ENCODE data around the gene N4BP2L2.

The N4BP2L2 gene

DNA sequence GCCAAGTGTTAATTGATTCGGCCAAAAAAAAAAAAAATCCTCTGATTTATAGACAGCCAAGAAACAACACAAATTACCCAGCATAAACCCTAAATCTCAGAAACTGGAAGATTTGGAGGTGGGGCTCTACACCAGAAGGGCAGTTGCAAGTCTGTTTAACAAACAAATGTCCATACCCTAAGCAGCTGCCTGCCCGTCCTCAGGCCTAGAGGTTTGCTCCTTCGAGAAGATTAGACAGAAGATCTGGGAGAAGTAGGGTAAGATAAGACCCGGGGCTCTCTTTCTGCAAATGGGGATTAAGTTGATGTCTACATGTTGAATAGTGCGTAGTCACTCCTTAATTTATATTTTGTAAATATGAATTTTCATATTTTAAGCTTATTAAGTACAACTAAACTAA is 107.2 kb downstream of the N4BP2L2 start:
- Histone ChIP-seq H3K27me3 (ENCODE audit: low read depth, low read length) (no peaks in the 10 kb centered on the region), H3K27ac (ENCODE audit: low read length) (no peak overlapping the region), H3K4me3 (ENCODE audit: low read depth in 1 of 2, low read length in 2 of 2) (no peak overlapping the region), H3K36me3 (ENCODE audit: control insufficient read depth in 1 of 2, insufficient read depth in 2 of 2, low read length in 2 of 2) (peaks cover 0 to 7% of the 10 kb centered on the region in 2 donors), H3K4me1 (ENCODE audit: control insufficient read depth in 1 of 2, insufficient read depth in 2 of 2, low read length in 2 of 2) (peaks cover 3 to 4% of the 10 kb centered on the region in 2 donors), H3K9me3 (ENCODE audit: control insufficient read depth in 1 of 2, low read length in 2 of 2) (no peaks in the 10 kb centered on the region)

DNA sequence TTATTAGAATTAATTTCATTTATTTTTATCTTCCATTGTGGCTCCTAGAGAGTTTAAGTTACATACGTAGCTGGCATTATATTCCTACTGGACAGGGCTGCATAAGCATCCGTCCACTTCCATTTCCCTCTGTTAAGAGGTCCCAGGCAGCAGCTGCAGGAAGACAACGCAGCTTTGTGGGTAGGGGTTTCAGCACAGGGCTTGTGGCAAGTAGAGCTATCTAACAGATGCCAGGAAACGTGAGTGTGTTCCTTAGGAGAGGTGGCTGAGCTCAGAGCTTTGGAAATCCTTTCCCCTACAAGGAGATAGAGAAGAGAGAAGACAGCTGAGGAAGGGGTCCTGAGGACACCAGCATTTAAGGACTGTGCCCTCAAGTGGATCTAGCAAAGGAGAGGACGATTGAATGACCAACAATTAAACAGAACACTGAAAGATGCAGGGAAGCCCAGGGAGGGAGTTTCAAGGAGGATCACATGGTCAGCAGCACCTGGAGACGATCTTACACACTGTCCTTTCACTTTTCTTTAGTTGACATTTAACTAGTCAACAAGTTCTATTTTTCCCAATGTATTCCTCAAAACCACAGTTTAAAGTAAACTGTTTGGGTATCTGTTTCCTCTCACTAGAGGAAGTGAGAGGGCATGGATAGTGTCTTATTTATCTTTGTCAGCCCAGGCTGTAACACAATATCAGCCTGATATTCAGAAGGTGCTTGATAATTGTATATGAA is 108.4 kb downstream of the N4BP2L2 start:
- no peak overlapping the region for H3K4me3 ChIP-seq (ENCODE audit: low read depth in 1 of 2, low read length in 2 of 2)
- no peaks in the 10 kb centered on the region for H3K27me3 ChIP-seq (ENCODE audit: low read depth, low read length)
- H3K9me3 ChIP-seq (ENCODE audit: control insufficient read depth in 1 of 2, low read length in 2 of 2): no peaks in the 10 kb centered on the region
- no peak overlapping the region for H3K27ac ChIP-seq (ENCODE audit: low read length)
- H3K4me1 ChIP-seq (ENCODE audit: control insufficient read depth in 1 of 2, insufficient read depth in 2 of 2, low read length in 2 of 2): peaks cover 4 to 15% of the 10 kb centered on the region in 2 donors
- no peaks in the 10 kb centered on the region for H3K36me3 ChIP-seq (ENCODE audit: control insufficient read depth in 1 of 2, insufficient read depth in 2 of 2, low read length in 2 of 2)

DNA sequence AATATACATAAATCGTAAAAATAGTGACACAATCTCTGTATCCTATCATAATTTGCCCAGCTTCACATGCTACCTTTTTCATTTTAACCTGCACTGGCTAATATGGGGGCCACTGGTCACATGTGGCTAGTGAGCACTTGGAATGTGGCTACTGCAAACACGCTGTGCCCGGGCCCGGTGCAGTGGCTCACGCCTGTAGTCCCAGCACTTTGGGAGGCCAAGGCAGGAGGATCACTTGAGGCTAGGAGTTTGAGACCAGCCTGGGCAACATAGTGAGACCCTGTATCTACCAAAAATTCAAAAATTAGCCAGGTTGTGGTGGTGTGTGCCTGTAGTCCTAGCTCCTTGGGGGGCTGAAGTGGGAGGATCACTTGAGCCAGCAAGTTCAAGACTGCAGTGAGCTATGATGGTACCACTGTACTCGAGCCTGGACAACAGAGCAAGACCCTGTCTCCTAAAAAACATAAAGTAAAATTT is 109.1 kb downstream of the N4BP2L2 start:
- H3K4me3 ChIP-seq (ENCODE audit: low read depth in 1 of 2, low read length in 2 of 2): no peak overlapping the region

DNA sequence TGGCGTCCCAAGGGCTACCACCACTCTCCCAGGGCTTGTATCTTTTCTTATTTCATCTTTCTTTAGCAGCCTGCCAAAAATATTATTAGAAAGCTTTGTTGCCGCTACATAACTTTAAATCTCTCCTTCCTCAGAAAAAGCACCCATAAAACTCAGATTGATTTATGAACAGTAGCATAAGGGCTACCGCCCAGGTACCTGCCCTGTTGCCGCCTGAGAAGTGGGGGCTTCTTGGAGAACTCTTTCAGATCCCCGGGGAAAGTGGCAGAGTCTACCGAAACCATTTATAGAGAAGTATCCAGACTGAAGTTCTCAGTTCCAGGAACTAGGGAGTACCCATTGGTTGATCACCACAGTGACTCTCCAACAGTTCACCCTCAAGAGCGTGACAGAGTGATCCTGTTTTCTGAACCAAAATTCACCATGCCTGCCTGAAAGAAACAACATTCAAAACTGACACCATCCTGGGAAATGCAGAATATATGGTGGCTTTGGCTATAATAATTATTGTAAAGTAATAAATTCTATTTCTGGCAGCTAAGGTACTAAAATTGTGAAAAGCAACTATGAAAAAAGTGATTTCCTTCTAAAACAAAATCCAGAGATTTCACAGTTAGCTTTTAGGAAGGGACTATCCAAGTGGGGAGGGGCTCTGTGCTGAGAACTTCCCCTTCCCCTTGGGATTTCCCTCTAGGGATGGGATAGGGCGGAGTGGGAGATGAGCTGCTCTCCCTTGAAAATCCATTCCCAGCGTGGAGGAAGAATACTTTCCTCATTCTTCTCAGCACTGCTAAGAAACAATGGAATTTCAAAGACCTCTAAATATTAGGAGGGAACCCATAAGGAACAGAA is 109.8 kb downstream of the N4BP2L2 start:
- no peaks in the 10 kb centered on the region for H3K27me3 ChIP-seq (ENCODE audit: low read depth, low read length)
- peak overlapping the region; percentile 92 for H3K27ac ChIP-seq (ENCODE audit: low read length)
- H3K36me3 ChIP-seq (ENCODE audit: control insufficient read depth in 1 of 2, insufficient read depth in 2 of 2, low read length in 2 of 2): no peaks in the 10 kb centered on the region
- no peaks in the 10 kb centered on the region for H3K9me3 ChIP-seq (ENCODE audit: control insufficient read depth in 1 of 2, low read length in 2 of 2)
- H3K4me1 ChIP-seq (ENCODE audit: control insufficient read depth in 1 of 2, insufficient read depth in 2 of 2, low read length in 2 of 2): peaks cover 4 to 21% of the 10 kb centered on the region in 2 donors
- peak overlapping the region; percentile 82 to 94 for H3K4me3 ChIP-seq (ENCODE audit: low read depth in 1 of 2, low read length in 2 of 2)

More for the DNA sequence above, 109.1 kb downstream of the N4BP2L2 start:
- no peak overlapping the region for H3K27ac ChIP-seq (ENCODE audit: low read length)
- H3K4me1 ChIP-seq (ENCODE audit: control insufficient read depth in 1 of 2, insufficient read depth in 2 of 2, low read length in 2 of 2): peaks cover 4 to 19% of the 10 kb centered on the region in 2 donors
- no peaks in the 10 kb centered on the region for H3K36me3 ChIP-seq (ENCODE audit: control insufficient read depth in 1 of 2, insufficient read depth in 2 of 2, low read length in 2 of 2)
- H3K27me3 ChIP-seq (ENCODE audit: low read depth, low read length): no peaks in the 10 kb centered on the region
- H3K9me3 ChIP-seq (ENCODE audit: control insufficient read depth in 1 of 2, low read length in 2 of 2): no peaks in the 10 kb centered on the region

DNA sequence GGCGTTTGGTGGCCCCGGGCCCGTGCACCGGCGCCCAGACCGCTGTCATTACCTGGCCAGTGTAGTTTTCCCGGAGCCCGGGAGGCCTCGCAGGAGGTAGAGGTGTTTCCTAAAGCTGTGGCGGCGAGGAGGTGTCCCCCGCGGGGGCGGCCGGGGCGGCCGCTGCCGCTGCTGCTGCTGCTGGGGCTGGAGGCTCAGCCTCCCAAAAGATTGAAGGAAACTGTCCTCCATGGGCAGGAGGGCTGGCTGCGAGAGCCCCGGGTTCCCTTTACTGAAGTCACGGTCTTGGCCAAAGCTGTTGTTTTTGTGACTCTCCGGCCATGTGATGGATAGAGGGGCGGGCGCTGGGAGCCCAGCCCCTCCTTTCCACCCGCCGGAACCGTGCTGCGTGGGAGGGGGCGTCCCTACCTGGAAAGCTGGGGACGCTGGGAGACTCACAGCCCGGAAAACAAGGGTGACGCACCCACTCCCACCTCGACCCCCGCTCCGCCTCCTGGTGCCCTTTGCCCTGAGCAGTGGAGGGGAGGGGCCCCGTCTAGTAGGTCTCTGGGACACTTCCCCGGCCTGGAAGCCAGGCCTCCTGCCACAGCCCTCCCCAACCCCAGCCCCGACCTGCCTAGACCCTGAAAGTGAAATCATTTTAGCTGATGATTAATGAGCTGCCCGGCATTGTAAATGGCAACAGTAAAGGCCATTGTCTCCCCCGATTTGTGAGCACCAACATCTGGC is 110.6 kb downstream of the N4BP2L2 start, which contains the start of gene N4BP2L1:
Gene N4BP2L1, minus strand, starts transcription at position 279 of the 729 bp plus-strand sequence. Its CDS starts 48 bp downstream, at position 231.
- Histone ChIP-seq H3K4me3 (ENCODE audit: low read depth in 1 of 2, low read length in 2 of 2) (peak within 1 kb of the TSS; percentile 82 to 94), H3K36me3 (ENCODE audit: control insufficient read depth in 1 of 2, insufficient read depth in 2 of 2, low read length in 2 of 2) (no peaks in the 10 kb centered on the region), H3K4me1 (ENCODE audit: control insufficient read depth in 1 of 2, insufficient read depth in 2 of 2, low read length in 2 of 2) (peaks cover 4 to 21% of the 10 kb centered on the region in 2 donors), H3K27me3 (ENCODE audit: low read depth, low read length) (no peaks in the 10 kb centered on the region), H3K27ac (ENCODE audit: low read length) (peak within 1 kb of the TSS; percentile 92), H3K9me3 (ENCODE audit: control insufficient read depth in 1 of 2, low read length in 2 of 2) (no peaks in the 10 kb centered on the region)

DNA sequence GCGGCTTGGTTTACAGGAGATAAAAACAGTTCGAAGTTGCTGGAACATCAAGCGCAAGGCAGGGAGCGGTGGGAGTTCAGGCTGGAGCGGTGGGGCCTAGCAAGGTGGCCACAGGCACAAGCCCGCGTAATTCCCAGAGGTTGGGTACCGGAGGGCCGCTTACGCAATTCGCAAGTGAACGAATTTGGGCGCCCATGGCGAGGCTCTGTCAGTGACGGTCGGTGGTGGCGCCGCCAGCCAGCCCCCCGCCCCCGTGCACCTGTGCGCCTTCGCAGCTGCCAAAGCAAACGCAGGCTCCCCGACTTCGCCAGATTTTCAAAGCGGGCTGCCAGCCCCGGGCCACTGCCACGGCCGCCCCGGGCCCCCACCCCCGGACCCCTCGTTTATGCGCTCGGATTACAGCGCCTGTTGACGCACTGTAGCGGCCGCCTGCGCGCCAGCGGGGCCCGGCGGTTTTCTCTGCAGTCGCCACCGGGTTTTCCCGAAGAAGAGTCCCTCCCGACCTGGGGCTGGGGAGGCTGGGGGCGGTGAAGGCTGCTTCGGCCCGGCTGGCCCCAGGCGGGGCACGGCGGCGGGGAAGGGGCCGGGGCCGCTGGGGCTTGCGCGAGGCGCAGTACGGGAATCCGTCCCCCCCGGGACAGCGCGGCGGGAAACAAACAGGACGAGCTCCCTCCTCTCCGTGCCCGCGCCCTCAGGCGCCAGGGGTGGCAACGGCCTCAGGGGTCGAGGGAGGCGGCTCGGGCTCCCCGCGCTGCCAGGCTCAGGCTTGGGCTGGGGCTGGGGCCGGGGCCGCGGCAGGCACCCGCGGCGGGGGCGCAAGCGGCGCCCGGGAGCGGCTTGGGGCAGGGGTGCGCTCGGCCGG is 111.4 kb downstream of the N4BP2L2 start:
- H3K27me3 ChIP-seq (ENCODE audit: low read depth, low read length): no peaks in the 10 kb centered on the region
- no peaks in the 10 kb centered on the region for H3K36me3 ChIP-seq (ENCODE audit: control insufficient read depth in 1 of 2, insufficient read depth in 2 of 2, low read length in 2 of 2)
- no peaks in the 10 kb centered on the region for H3K9me3 ChIP-seq (ENCODE audit: control insufficient read depth in 1 of 2, low read length in 2 of 2)
- H3K4me3 ChIP-seq (ENCODE audit: low read depth in 1 of 2, low read length in 2 of 2): peak overlapping the region; percentile 82 to 94
- H3K4me1 ChIP-seq (ENCODE audit: control insufficient read depth in 1 of 2, insufficient read depth in 2 of 2, low read length in 2 of 2): peaks cover 4 to 21% of the 10 kb centered on the region in 2 donors
- peak overlapping the region; percentile 92 for H3K27ac ChIP-seq (ENCODE audit: low read length)

DNA sequence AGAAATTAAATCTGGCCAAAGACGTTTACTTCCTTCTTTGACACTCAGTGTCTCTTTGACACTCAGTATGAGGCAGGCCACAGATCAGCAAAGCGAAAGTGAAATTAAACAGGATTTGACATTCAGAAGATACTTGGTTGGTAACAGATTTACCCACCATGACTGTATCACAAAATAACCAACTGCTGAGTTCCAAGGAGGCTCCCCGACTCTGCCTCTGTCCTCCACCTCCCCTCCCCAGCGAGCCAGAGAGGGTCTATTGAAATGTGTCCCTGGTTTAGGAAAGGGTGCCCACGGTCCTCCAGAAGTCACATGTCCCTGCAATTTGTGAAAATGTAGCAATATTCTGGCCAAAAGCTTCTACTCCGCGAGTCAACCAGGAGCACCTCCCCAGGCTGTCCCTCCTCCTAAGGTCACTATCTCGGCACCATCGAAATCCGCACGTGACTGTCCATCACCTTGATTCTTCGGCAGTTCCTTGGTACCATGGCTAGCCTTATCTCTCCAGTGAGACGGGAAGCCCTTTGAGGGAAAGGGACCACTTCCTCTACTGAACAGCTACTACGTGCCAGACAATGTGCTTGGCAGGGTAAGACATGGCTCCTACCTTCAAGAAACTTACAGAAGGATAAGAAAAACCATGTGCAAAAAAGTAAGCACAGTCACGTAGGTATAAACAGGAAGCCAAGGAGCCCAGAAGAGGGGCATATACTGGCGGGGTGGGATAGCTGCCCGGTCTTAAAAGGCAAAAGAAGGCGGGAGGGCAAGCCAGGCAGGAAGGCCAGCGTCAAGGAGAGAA is 112.2 kb downstream of the N4BP2L2 start:
- Histone ChIP-seq H3K4me3 (ENCODE audit: low read depth in 1 of 2, low read length in 2 of 2) (peak overlapping the region; percentile 82 to 94), H3K4me1 (ENCODE audit: control insufficient read depth in 1 of 2, insufficient read depth in 2 of 2, low read length in 2 of 2) (peaks cover 4 to 21% of the 10 kb centered on the region in 2 donors), H3K36me3 (ENCODE audit: control insufficient read depth in 1 of 2, insufficient read depth in 2 of 2, low read length in 2 of 2) (no peaks in the 10 kb centered on the region), H3K27ac (ENCODE audit: low read length) (peak overlapping the region; percentile 81), H3K9me3 (ENCODE audit: control insufficient read depth in 1 of 2, low read length in 2 of 2) (no peaks in the 10 kb centered on the region), H3K27me3 (ENCODE audit: low read depth, low read length) (no peaks in the 10 kb centered on the region)

DNA sequence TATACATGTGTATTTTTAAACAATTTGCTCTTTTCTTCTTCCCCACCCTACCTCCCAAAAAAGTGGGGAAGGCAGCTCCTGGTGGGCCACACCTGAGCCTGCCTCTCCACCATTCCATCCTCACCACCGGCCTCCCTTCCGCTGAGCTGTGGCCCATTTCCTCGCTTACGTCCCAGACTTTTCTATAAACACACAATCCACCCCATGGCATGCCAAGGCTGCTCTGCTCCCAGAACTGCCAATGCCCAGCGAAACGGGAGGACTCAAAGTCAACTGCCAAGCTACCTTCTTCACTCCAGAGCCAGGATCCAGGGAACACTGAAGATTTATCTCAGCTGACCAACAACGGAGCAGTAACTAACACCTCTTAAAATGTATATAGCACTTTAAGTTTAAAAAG is 113.4 kb downstream of the N4BP2L2 start:
- H3K36me3 ChIP-seq (ENCODE audit: control insufficient read depth in 1 of 2, insufficient read depth in 2 of 2, low read length in 2 of 2): peaks cover 0 to under 1% of the 10 kb centered on the region in 2 donors
- no peaks in the 10 kb centered on the region for H3K9me3 ChIP-seq (ENCODE audit: control insufficient read depth in 1 of 2, low read length in 2 of 2)
- no peaks in the 10 kb centered on the region for H3K27me3 ChIP-seq (ENCODE audit: low read depth, low read length)
- H3K4me3 ChIP-seq (ENCODE audit: low read depth in 1 of 2, low read length in 2 of 2): peak overlapping the region; percentile 82 to 94
- no peak overlapping the region for H3K27ac ChIP-seq (ENCODE audit: low read length)
- H3K4me1 ChIP-seq (ENCODE audit: control insufficient read depth in 1 of 2, insufficient read depth in 2 of 2, low read length in 2 of 2): peaks cover 4 to 21% of the 10 kb centered on the region in 2 donors

DNA sequence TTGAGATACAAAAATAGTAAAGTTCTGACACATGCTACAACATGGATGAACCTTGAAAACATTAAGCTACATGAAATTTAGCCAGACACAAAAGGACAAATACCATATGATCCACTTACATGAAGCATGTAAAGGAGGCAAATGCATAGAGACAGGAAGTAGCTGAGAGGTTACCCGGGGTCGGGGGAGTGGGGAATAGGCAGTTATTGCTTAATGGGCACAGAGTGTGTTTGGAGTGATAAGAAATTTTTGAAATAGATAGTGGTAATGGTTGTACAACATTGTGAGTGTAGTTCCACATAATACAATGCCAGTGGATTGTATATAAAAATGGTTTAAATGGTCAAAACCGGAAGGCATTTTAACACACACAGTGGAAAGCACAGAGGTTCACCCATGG is 115.0 kb downstream of the N4BP2L2 start:
- Histone ChIP-seq H3K9me3 (ENCODE audit: control insufficient read depth in 1 of 2, low read length in 2 of 2) (no peaks in the 10 kb centered on the region), H3K27ac (ENCODE audit: low read length) (no peak overlapping the region), H3K27me3 (ENCODE audit: low read depth, low read length) (no peaks in the 10 kb centered on the region), H3K4me1 (ENCODE audit: control insufficient read depth in 1 of 2, insufficient read depth in 2 of 2, low read length in 2 of 2) (peaks cover 1 to 21% of the 10 kb centered on the region in 2 donors), H3K36me3 (ENCODE audit: control insufficient read depth in 1 of 2, insufficient read depth in 2 of 2, low read length in 2 of 2) (peaks cover 5% of the 10 kb centered on the region in 2 donors), H3K4me3 (ENCODE audit: low read depth in 1 of 2, low read length in 2 of 2) (no peak overlapping the region)

DNA sequence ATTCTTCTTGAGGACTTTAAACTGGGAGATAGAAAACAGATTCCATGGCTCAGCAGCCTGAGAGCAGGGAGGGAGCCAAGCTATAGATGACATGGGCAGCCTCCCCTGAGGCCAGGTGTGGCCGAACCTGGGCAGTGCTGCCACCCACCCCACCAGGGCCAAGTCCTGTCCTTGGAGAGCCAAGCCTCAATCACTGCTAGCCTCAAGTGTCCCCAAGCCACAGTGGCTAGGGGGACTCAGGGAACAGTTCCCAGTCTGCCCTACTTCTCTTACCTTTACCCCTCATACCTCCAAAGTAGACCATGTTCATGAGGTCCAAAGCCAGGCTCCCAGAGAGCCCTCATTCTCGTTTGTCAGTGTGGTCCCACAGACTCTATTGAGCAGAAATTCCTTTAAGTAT is 118.7 kb downstream of the N4BP2L2 start:
- Histone ChIP-seq H3K36me3 (ENCODE audit: control insufficient read depth in 1 of 2, insufficient read depth in 2 of 2, low read length in 2 of 2) (peaks cover 5% of the 10 kb centered on the region in 2 donors), H3K4me3 (ENCODE audit: low read depth in 1 of 2, low read length in 2 of 2) (no peak overlapping the region), H3K27ac (ENCODE audit: low read length) (no peak overlapping the region), H3K4me1 (ENCODE audit: control insufficient read depth in 1 of 2, insufficient read depth in 2 of 2, low read length in 2 of 2) (peaks cover 0 to 3% of the 10 kb centered on the region in 2 donors), H3K9me3 (ENCODE audit: control insufficient read depth in 1 of 2, low read length in 2 of 2) (no peaks in the 10 kb centered on the region), H3K27me3 (ENCODE audit: low read depth, low read length) (no peaks in the 10 kb centered on the region)

Data from muscle layer of duodenum (tissue), 2 donors.